Neural progenitor cell (in vitro differentiated cells): ENCODE results near the gene GNAS. TPM values are rescaled to one million over a fixed set of nuclear protein-coding genes. Genes with fewer than 3 reads are reported as not detected.
"Not testable (repeated sequence)": the region's sequence is repeated elsewhere in the genome, so short reads cannot be mapped to it uniquely, and the experiment has no call there.

Experiments
- DNase-seq: peaks from one replicate; pipeline ENCODE4 v3.0.0-alpha.2; 2016; ENCODE audit warnings: low spot score
- H2AFZ ChIP-seq: fragments of 200-600 bp; sonication (generic); replicated peaks from 2 replicates; pipeline ENCODE4 v1.6.1; 2016; ENCODE audit warnings: antibody characterized with exemption
- H3F3A ChIP-seq: fragments of 200-600 bp; sonication (generic); 2 replicates; pipeline ENCODE4 v1.6.1; 2016; ENCODE audit warnings: antibody characterized with exemption, low read depth
- H3K27ac ChIP-seq: fragments of 200-600 bp; sonication (generic); 2 replicates; pipeline ENCODE4 v1.5.1; 2016; ENCODE audit warnings: mild to moderate bottlenecking
- H3K27me3 ChIP-seq: fragments of 200-600 bp; sonication (generic); 2 replicates; pipeline ENCODE4 v1.6.1; 2016; ENCODE audit warnings: mild to moderate bottlenecking, moderate library complexity
- H3K36me3 ChIP-seq: fragments of 200-600 bp; sonication (generic); 2 replicates; pipeline ENCODE4 v1.5.1; 2016
- H3K4me1 ChIP-seq: fragments of 200-600 bp; sonication (generic); 2 replicates; pipeline ENCODE4 v1.6.1; 2016; ENCODE audit warnings: mixed run types
- H3K4me2 ChIP-seq: fragments of 200-600 bp; sonication (generic); 2 replicates; pipeline ENCODE4 v1.6.1; 2016
- H3K4me3 ChIP-seq: fragments of 200-600 bp; sonication (generic); 2 replicates; pipeline ENCODE4 v1.5.1; 2016
- H3K79me2 ChIP-seq: fragments of 200-600 bp; sonication (generic); 2 replicates; pipeline ENCODE4 v1.6.1; 2016; ENCODE audit warnings: low read depth
- H3K9ac ChIP-seq: fragments of 200-600 bp; sonication (generic); 2 replicates; pipeline ENCODE4 v1.6.1; 2016
- H3K9me3 ChIP-seq: fragments of 200-600 bp; sonication (generic); 2 replicates; pipeline ENCODE4 v1.5.1; 2016; ENCODE audit warnings: low read depth
- H4K20me1 ChIP-seq: fragments of 200-600 bp; sonication (generic); 2 replicates; pipeline ENCODE4 v1.6.1; 2016; ENCODE audit warnings: low read depth
- H3K27ac Mint-ChIP-seq: 3 replicates; pipeline ENCODE4 v1.8.0; 2021; ENCODE audit warnings: mixed read lengths
- H3K27me3 Mint-ChIP-seq: 2 replicates; pipeline ENCODE4 v1.8.0; 2022; ENCODE audit warnings: low read depth, mild to moderate bottlenecking, inconsistent platforms, moderate library complexity, mixed read lengths; ENCODE audit not compliant: insufficient read depth
- H3K36me3 Mint-ChIP-seq: 3 replicates; pipeline ENCODE4 v1.8.0; 2021; ENCODE audit warnings: mixed read lengths
- H3K4me1 Mint-ChIP-seq: 3 replicates; pipeline ENCODE4 v1.8.0; 2021; ENCODE audit warnings: mixed read lengths
- H3K4me3 Mint-ChIP-seq: 3 replicates; pipeline ENCODE4 v1.8.0; 2021; ENCODE audit warnings: mild to moderate bottlenecking, moderate library complexity, mixed read lengths
- H3K9me3 Mint-ChIP-seq: 3 replicates; pipeline ENCODE4 v1.8.0; 2020; ENCODE audit warnings: mixed read lengths
- EZH2 ChIP-seq: fragments of 200-600 bp; sonication (generic); IDR thresholded peaks from 2 replicates; pipeline ENCODE4 v1.6.1; 2017; ENCODE audit warnings: antibody characterized with exemption, mild to moderate bottlenecking, moderate library complexity
- EZH2phosphoT487 ChIP-seq: fragments of 200-600 bp; sonication (generic); IDR thresholded peaks from 2 replicates; pipeline ENCODE4 v1.6.1; 2017; ENCODE audit warnings: antibody characterized with exemption
- total RNA-seq: library from RNA; depleted of rRNA; stranded (reverse); fragments of >200 nt; gene quantifications from 2 replicates; pipeline ENCODE4 v1.2.3, GENCODE V29; 2015; ENCODE audit warnings: low replicate concordance
- TF ChIP-seq, protein P1 (sequence below): fragments of 200-600 bp; sonication (generic); IDR thresholded peaks from 2 replicates; pipeline ENCODE4 v1.5.1; 2017; ENCODE audit warnings: antibody characterized with exemption, mild to moderate bottlenecking

Gene GNAS
- total RNA-seq, 1 donor from 2014 or later = 794 TPM

GRCh38 chr20:58944610-58945009 is 92.1 kb downstream of the GNAS start:
- Histone ChIP-seq H3K36me3 (no peaks in the 10 kb centered on the region), H3K27ac (no peak overlapping the region), H3K4me1 (no peaks in the 10 kb centered on the region), H3F3A (no peaks in the 10 kb centered on the region), H3K9me3 (no peaks in the 10 kb centered on the region), H3K27me3 (no peaks in the 10 kb centered on the region), H3K9ac (no peak overlapping the region), H3K4me2 (no peak overlapping the region), H4K20me1 (no peaks in the 10 kb centered on the region), H2AFZ (no peak overlapping the region), H3K4me3 (no peak overlapping the region), H3K79me2 (no peaks in the 10 kb centered on the region)
- Mint-ChIP-seq H3K36me3 (no peaks in the 10 kb centered on the region), H3K27me3 (no peaks in the 10 kb centered on the region), H3K27ac (no peak overlapping the region), H3K9me3 (no peaks in the 10 kb centered on the region), H3K4me3 (no peak overlapping the region), H3K4me1 (no peaks in the 10 kb centered on the region)
- TF ChIP-seq EZH2 (no peak), EZH2phosphoT487 (no peak)
- TF ChIP-seq, protein P1, sequence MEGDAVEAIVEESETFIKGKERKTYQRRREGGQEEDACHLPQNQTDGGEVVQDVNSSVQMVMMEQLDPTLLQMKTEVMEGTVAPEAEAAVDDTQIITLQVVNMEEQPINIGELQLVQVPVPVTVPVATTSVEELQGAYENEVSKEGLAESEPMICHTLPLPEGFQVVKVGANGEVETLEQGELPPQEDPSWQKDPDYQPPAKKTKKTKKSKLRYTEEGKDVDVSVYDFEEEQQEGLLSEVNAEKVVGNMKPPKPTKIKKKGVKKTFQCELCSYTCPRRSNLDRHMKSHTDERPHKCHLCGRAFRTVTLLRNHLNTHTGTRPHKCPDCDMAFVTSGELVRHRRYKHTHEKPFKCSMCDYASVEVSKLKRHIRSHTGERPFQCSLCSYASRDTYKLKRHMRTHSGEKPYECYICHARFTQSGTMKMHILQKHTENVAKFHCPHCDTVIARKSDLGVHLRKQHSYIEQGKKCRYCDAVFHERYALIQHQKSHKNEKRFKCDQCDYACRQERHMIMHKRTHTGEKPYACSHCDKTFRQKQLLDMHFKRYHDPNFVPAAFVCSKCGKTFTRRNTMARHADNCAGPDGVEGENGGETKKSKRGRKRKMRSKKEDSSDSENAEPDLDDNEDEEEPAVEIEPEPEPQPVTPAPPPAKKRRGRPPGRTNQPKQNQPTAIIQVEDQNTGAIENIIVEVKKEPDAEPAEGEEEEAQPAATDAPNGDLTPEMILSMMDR = no peak
- DNase-seq = no peak

GRCh38 chr20:58945965-58946631 is 93.6 kb downstream of the GNAS start:
- H3K27ac Mint-ChIP-seq = no peak overlapping the region
- Histone ChIP-seq H3K27ac (no peak overlapping the region), H3K27me3 (no peaks in the 10 kb centered on the region), H2AFZ (no peak overlapping the region), H3K9ac (no peak overlapping the region), H3K4me2 (no peak overlapping the region), H3K79me2 (no peaks in the 10 kb centered on the region), H3F3A (no peaks in the 10 kb centered on the region), H3K4me1 (no peaks in the 10 kb centered on the region), H4K20me1 (no peaks in the 10 kb centered on the region), H3K36me3 (no peaks in the 10 kb centered on the region), H3K9me3 (no peaks in the 10 kb centered on the region), H3K4me3 (no peak overlapping the region)
- no peaks in the 10 kb centered on the region for H3K27me3 Mint-ChIP-seq
- H3K9me3 Mint-ChIP-seq = no peaks in the 10 kb centered on the region
- no peak for DNase-seq
- H3K4me3 Mint-ChIP-seq = no peak overlapping the region
- no peak for TF ChIP-seq EZH2phosphoT487
- no peak for TF ChIP-seq EZH2
- TF ChIP-seq, protein P1 = no peak
- no peaks in the 10 kb centered on the region for H3K36me3 Mint-ChIP-seq
- no peaks in the 10 kb centered on the region for H3K4me1 Mint-ChIP-seq

GRCh38 chr20:58947797-58948388 is 95.4 kb downstream of the GNAS start:
- H3K9me3 ChIP-seq, H3K27ac ChIP-seq, H3K4me2 ChIP-seq, H4K20me1 ChIP-seq, H3K4me1 Mint-ChIP-seq, H3K36me3 Mint-ChIP-seq, H3K9me3 Mint-ChIP-seq, H3K79me2 ChIP-seq, DNase-seq, H3K27ac Mint-ChIP-seq, H3K27me3 Mint-ChIP-seq, H3K9ac ChIP-seq, H3K27me3 ChIP-seq, H3K4me3 Mint-ChIP-seq, H2AFZ ChIP-seq, H3K36me3 ChIP-seq, H3F3A ChIP-seq, H3K4me1 ChIP-seq, H3K4me3 ChIP-seq: not testable (repeated sequence)

DNA sequence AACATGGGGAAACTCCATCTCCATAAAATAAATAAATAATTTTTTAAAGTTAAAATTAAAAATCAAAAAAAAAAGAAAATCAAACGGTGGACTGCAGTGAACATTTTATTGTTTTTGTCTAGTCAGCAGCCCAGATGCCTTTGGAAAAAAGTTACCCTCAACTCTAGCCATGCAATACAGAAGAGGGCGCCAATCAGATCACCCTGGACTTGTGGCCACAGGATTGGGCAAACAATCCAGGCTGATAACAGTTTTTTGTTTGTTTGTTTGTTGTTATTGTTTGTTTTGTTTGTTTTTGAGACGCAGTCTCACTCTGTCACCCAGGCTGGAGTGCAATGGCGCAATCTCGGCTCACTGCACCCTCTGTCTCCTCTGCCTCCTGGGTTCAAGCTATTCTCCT is 98.1 kb downstream of the GNAS start:
- no peaks in the 10 kb centered on the region for H3F3A ChIP-seq
- no peak for DNase-seq

More for the DNA sequence above, 98.1 kb downstream of the GNAS start:
- no peak overlapping the region for H3K4me3 ChIP-seq
- peak overlapping the region; percentile 44 for H2AFZ ChIP-seq
- H3K27ac Mint-ChIP-seq = no peak overlapping the region
- no peaks in the 10 kb centered on the region for H3K27me3 Mint-ChIP-seq
- H3K9me3 Mint-ChIP-seq = peaks cover 4% of the 10 kb centered on the region
- H3K9me3 ChIP-seq = no peaks in the 10 kb centered on the region
- TF ChIP-seq EZH2phosphoT487 = no peak
- TF ChIP-seq, protein P1 = peak; percentile 12
- H3K4me3 Mint-ChIP-seq = no peak overlapping the region
- no peaks in the 10 kb centered on the region for H3K4me1 Mint-ChIP-seq
- no peaks in the 10 kb centered on the region for H3K27me3 ChIP-seq
- no peak overlapping the region for H3K4me2 ChIP-seq
- H3K79me2 ChIP-seq = no peaks in the 10 kb centered on the region
- H3K36me3 Mint-ChIP-seq = no peaks in the 10 kb centered on the region
- no peak overlapping the region for H3K9ac ChIP-seq
- no peaks in the 10 kb centered on the region for H3K4me1 ChIP-seq
- H3K27ac ChIP-seq = no peak overlapping the region
- no peaks in the 10 kb centered on the region for H3K36me3 ChIP-seq
- H4K20me1 ChIP-seq = no peaks in the 10 kb centered on the region
